Ovary (tissue), 3 donors: ENCODE data around the gene KIAA1217.

Experiments
- CTCF ChIP-seq, 3 donors: fragments of 450-650 bp in 2 of 3; fragments of 200-600 bp in 1 of 3; IDR thresholded peaks; one replicate each; pipeline versions ENCODE4 v1.5.1 to v1.8.0; 2016 to 2022; ENCODE audit warnings: antibody characterized with exemption in 3 of 3, mild to moderate bottlenecking in 1 of 3
- EP300 ChIP-seq: sonication (generic); formaldehyde crosslinking; IDR thresholded peaks from one replicate; pipeline ENCODE4 v1.6.1; 2017; ENCODE audit warnings: antibody characterized with exemption
- POLR2A ChIP-seq: fragments of 450-650 bp; IDR thresholded peaks from one replicate; pipeline ENCODE4 v1.6.1; 2017; ENCODE audit warnings: antibody characterized with exemption, mild to moderate bottlenecking, moderate library complexity
- donor health status: DM: no; HTN: no; CAD: no.

- TF ChIP-seq CTCF (IDR thresholded peaks at IDR 0.05) = no peak
- TF ChIP-seq POLR2A = no peak
- no peak for TF ChIP-seq EP300
These were observed 342.2 kb downstream of the KIAA1217 start for GRCh38 chr10:24551161-24551560.
